Posterior cingulate gyrus (tissue), 11 donors: Measurements from ENCODE around the gene C7orf33.
"Not testable (repeated sequence)": the region's sequence is repeated elsewhere in the genome, so short reads cannot be mapped to it uniquely, and the experiment has no call there.

ENCODE experiments used
- DNase-seq, 10 donors: peaks; one replicate each; pipeline versions ENCODE4 v3.0.0 to v3.0.0-alpha.2; 2020 to 2021; ENCODE audit warnings: mixed read lengths in 3 of 10
- intact Hi-C: fragments of 100-400 bp; cut with DNase I; formaldehyde crosslinking; loops from one replicate; pipeline ENCODE4 v1.15.1; 2023

C7orf33 gene

GRCh38 chr7:148590471-148590870 is at the start of gene C7orf33:
C7orf33 (plus strand) TSS chr7:148590766; CDS start chr7:148590926, 160 bp downstream.
- intact Hi-C loops = no loop called here
- no peak for DNase-seq

- no peak for DNase-seq
- intact Hi-C loops = no loop called here
Measured at GRCh38 chr7:148541891-148542504, 48.6 kb upstream of the C7orf33 start.

- no peak for DNase-seq
- intact Hi-C loops = no loop called here
Measured at GRCh38 chr7:148543302-148543701, 47.3 kb upstream of the C7orf33 start.

GRCh38 chr7:148545172-148545571 is 45.4 kb upstream of the C7orf33 start:
- intact Hi-C loops = no loop called here
- DNase-seq = no peak

- DNase-seq = no peak
- intact Hi-C loops = no loop called here
Measured at GRCh38 chr7:148545932-148546331, 44.6 kb upstream of the C7orf33 start.

GRCh38 chr7:148546857-148547256 is 43.7 kb upstream of the C7orf33 start:
- no peak for DNase-seq
- intact Hi-C loops = no loop called here

GRCh38 chr7:148547951-148548350 is 42.6 kb upstream of the C7orf33 start:
- no peak for DNase-seq
- intact Hi-C loops = no loop called here

GRCh38 chr7:148553979-148554378 is 36.6 kb upstream of the C7orf33 start:
- intact Hi-C loops = no loop called here

GRCh38 chr7:148556892-148557291 is 33.7 kb upstream of the C7orf33 start:
- intact Hi-C loops = no loop called here
- DNase-seq = no peak

More at GRCh38 chr7:148553979-148554378, 36.6 kb upstream of the C7orf33 start:
- DNase-seq = no peak

- intact Hi-C loops = no loop called here
- DNase-seq = no peak
Measured at GRCh38 chr7:148558914-148559313, 31.7 kb upstream of the C7orf33 start.

GRCh38 chr7:148561099-148561498 is 29.5 kb upstream of the C7orf33 start:
- no peak for DNase-seq
- intact Hi-C loops = no loop called here

GRCh38 chr7:148563583-148564274 is 26.8 kb upstream of the C7orf33 start:
- DNase-seq = no peak
- intact Hi-C loops = no loop called here

- intact Hi-C loops, DNase-seq: not testable (repeated sequence)
Measured at GRCh38 chr7:148564275-148564951, 26.2 kb upstream of the C7orf33 start.

- intact Hi-C loops = no loop called here
- DNase-seq = no peak
Measured at GRCh38 chr7:148566736-148567135, 23.8 kb upstream of the C7orf33 start.

- no peak for DNase-seq
- intact Hi-C loops = no loop called here
Measured at GRCh38 chr7:148567524-148567923, 23.0 kb upstream of the C7orf33 start.

GRCh38 chr7:148570510-148570909 is 20.1 kb upstream of the C7orf33 start:
- intact Hi-C loops = no loop called here

GRCh38 chr7:148570973-148571372 is 19.6 kb upstream of the C7orf33 start:
- DNase-seq, intact Hi-C loops: not testable (repeated sequence)

More at GRCh38 chr7:148570510-148570909, 20.1 kb upstream of the C7orf33 start:
- DNase-seq = no peak

GRCh38 chr7:148571381-148571780 is 19.2 kb upstream of the C7orf33 start:
- intact Hi-C loops = no loop called here
- no peak for DNase-seq

GRCh38 chr7:148572067-148572522 is 18.5 kb upstream of the C7orf33 start:
- intact Hi-C loops = no loop called here
- no peak for DNase-seq

GRCh38 chr7:148573581-148573980 is 17.0 kb upstream of the C7orf33 start:
- intact Hi-C loops = not testable (repeated sequence)

GRCh38 chr7:148575640-148576411 is 14.7 kb upstream of the C7orf33 start:
- intact Hi-C loops = loop anchor here (1.0 kb wide), 1 partner anchor 386 kb away; no protein-coding TSS in a partner anchor
- DNase-seq = peak; percentile 32 to 93 (median 74)

More at GRCh38 chr7:148573581-148573980, 17.0 kb upstream of the C7orf33 start:
- DNase-seq = not testable (repeated sequence)
